IMR-90 (cell line): ENCODE data around the gene PFKFB2. TPM values are rescaled to one million over a fixed set of nuclear protein-coding genes. Genes with fewer than 3 reads are reported as not detected.

ENCODE experiments used
- ATAC-seq: fragments of 200-7000 bp; cut with Tn5 transposase; 2 replicates; pipeline ENCODE4 v1.9.1; 2020; ENCODE audit warnings: low read depth, mild to moderate bottlenecking, moderate library complexity
- Bru-seq: library from RNA; stranded (reverse); fragments of 400-500 nt; gene quantifications from one replicate; lab custom pipeline; 2021; lab: Mats Ljungman, UMichigan
- BruChase-seq, 2 experiments: library from RNA; stranded (reverse); fragments of 400-500 nt; gene quantifications; one replicate each; lab custom pipeline; 2021; lab: Mats Ljungman, UMichigan
- BruUV-seq: library from RNA; stranded (reverse); fragments of 400-500 nt; replicated peaks from 2 replicates; lab custom pipeline; 2021; lab: Mats Ljungman, UMichigan
- CTCF ChIA-PET: fragments of 300-600 bp; formaldehyde crosslinking; extraction: SDS; loops from one replicate; lab custom pipeline; 2021; ENCODE audit warnings: antibody characterized with exemption; lab: Yijun Ruan, JAX
- POLR2A ChIA-PET: fragments of 300-600 bp; sonication (Branson Sonifier 250); formaldehyde crosslinking; loops from one replicate; lab custom pipeline; 2022; ENCODE audit warnings: antibody characterized with exemption; ENCODE audit not compliant: unreplicated experiment; lab: Charles Lee
- DNase-seq: peaks from one replicate; pipeline ENCODE4 v3.0.0; 2013
- H2AFZ ChIP-seq: replicated peaks from 2 replicates; pipeline ENCODE3; 2013; ENCODE audit warnings: low read length, mild to moderate bottlenecking; ENCODE audit not compliant: poor library complexity
- H2AK5ac ChIP-seq: 2 replicates; pipeline ENCODE4 v1.6.1; 2013; ENCODE audit warnings: low read depth, low read length, inconsistent platforms
- H2AK9ac ChIP-seq: replicated peaks from 2 replicates; pipeline ENCODE3; 2013; ENCODE audit warnings: mild to moderate bottlenecking, low read depth, low read length, moderate library complexity; ENCODE audit not compliant: poor library complexity
- H2BK120ac ChIP-seq: 2 replicates; pipeline ENCODE4 v1.6.1; 2013; ENCODE audit warnings: low read depth, low read length, inconsistent platforms
- H2BK15ac ChIP-seq: 3 replicates; pipeline ENCODE4 v1.6.1; 2013; ENCODE audit warnings: low read depth, low read length, inconsistent platforms
- H2BK20ac ChIP-seq: 2 replicates; pipeline ENCODE4 v1.6.1; 2013; ENCODE audit warnings: low read depth, mild to moderate bottlenecking, inconsistent platforms, low read length, moderate library complexity
- H2BK5ac ChIP-seq: 2 replicates; pipeline ENCODE4 v1.6.1; 2013; ENCODE audit warnings: mild to moderate bottlenecking, low read depth, low read length, inconsistent platforms; ENCODE audit not compliant: poor library complexity, severe bottlenecking
- H3K14ac ChIP-seq: replicated peaks from 2 replicates; pipeline ENCODE4 v1.6.1; 2013; ENCODE audit warnings: low read depth, low read length, inconsistent platforms
- H3K18ac ChIP-seq: 2 replicates; pipeline ENCODE4 v1.6.1; 2013; ENCODE audit warnings: low read depth, low read length, control low read depth
- H3K23ac ChIP-seq: 2 replicates; pipeline ENCODE4 v1.6.1; 2013; ENCODE audit warnings: low read depth, low read length, inconsistent platforms
- H3K27ac ChIP-seq: 2 replicates; pipeline ENCODE4 v1.5.1; 2013; ENCODE audit warnings: mild to moderate bottlenecking, control low read depth, low read length; ENCODE audit not compliant: insufficient read depth
- H3K27me3 ChIP-seq: 2 replicates; pipeline ENCODE4 v1.6.1; 2013; ENCODE audit warnings: low read length; ENCODE audit not compliant: control insufficient read depth, insufficient read depth
- H3K36me3 ChIP-seq: 2 replicates; pipeline ENCODE4 v1.6.1; 2013; ENCODE audit warnings: low read length, mixed read lengths; ENCODE audit not compliant: control insufficient read depth, insufficient read depth
- H3K4ac ChIP-seq: 2 replicates; pipeline ENCODE4 v1.6.1; 2013; ENCODE audit warnings: low read depth, low read length, inconsistent platforms
- H3K4me1 ChIP-seq: 2 replicates; pipeline ENCODE4 v1.6.1; 2013; ENCODE audit warnings: low read length, mixed read lengths; ENCODE audit not compliant: control insufficient read depth, insufficient read depth
- H3K4me2 ChIP-seq: 2 replicates; pipeline ENCODE4 v1.6.1; 2013; ENCODE audit warnings: low read depth, mild to moderate bottlenecking, control low read depth, low read length, moderate library complexity
- H3K4me3 ChIP-seq: 2 replicates; pipeline ENCODE4 v1.5.1; 2013; ENCODE audit warnings: low read depth, mild to moderate bottlenecking, control low read depth, low read length, moderate library complexity; ENCODE audit not compliant: insufficient read depth
- H3K56ac ChIP-seq: 2 replicates; pipeline ENCODE4 v1.6.1; 2013; ENCODE audit warnings: low read length, inconsistent platforms; ENCODE audit not compliant: insufficient read depth; ENCODE audit errors: extremely low read depth
- H3K79me1 ChIP-seq, 2 experiments: 2 replicates each; pipeline ENCODE4 v1.6.1; 2013; ENCODE audit warnings: low read length in 2 of 2, inconsistent platforms in 1 of 2, low read depth in 1 of 2
- H3K9ac ChIP-seq: 2 replicates; pipeline ENCODE4 v1.6.1; 2013; ENCODE audit warnings: low read depth, low read length, control low read depth
- H3K9me1 ChIP-seq: 2 replicates; pipeline ENCODE4 v1.6.1; 2013; ENCODE audit warnings: low read length, inconsistent platforms; ENCODE audit not compliant: insufficient read depth
- H3K9me3 ChIP-seq: 2 replicates; pipeline ENCODE4 v1.6.1; 2013; ENCODE audit warnings: low read length; ENCODE audit not compliant: control insufficient read depth, insufficient read depth
- H4K20me1 ChIP-seq: 2 replicates; pipeline ENCODE4 v1.6.1; 2013; ENCODE audit warnings: low read length, inconsistent platforms; ENCODE audit not compliant: insufficient read depth
- H4K5ac ChIP-seq: 2 replicates; pipeline ENCODE4 v1.6.1; 2013; ENCODE audit warnings: mild to moderate bottlenecking, low read depth, low read length, control low read depth
- H4K8ac ChIP-seq, 2 experiments: 2 replicates each; pipeline ENCODE4 v1.6.1; 2013; ENCODE audit warnings: low read depth in 2 of 2, low read length in 2 of 2, control low read depth in 1 of 2, inconsistent platforms in 1 of 2
- H4K91ac ChIP-seq: 2 replicates; pipeline ENCODE4 v1.6.1; 2013; ENCODE audit warnings: low read depth, low read length, inconsistent platforms; ENCODE audit not compliant: insufficient read depth
- BHLHE40 ChIP-seq: fragments of 150-350 bp; IDR thresholded peaks from 2 replicates; pipeline ENCODE4 v1.6.1; 2016; ENCODE audit warnings: mild to moderate bottlenecking, low read depth, low read length
- MAZ ChIP-seq: IDR thresholded peaks from 2 replicates; pipeline ENCODE4 v1.6.1; 2012; ENCODE audit warnings: low read depth, mild to moderate bottlenecking, low read length, improper control_type of control experiment, moderate library complexity, borderline replicate concordance
- MXI1 ChIP-seq: IDR thresholded peaks from 2 replicates; pipeline ENCODE4 v1.6.1; 2012; ENCODE audit warnings: low read depth, mild to moderate bottlenecking, low read length, moderate library complexity, borderline replicate concordance
- NFE2L2 ChIP-seq: fragments of 150-350 bp; IDR thresholded peaks from 2 replicates; pipeline ENCODE4 v1.6.1; 2016; ENCODE audit warnings: low read depth, mild to moderate bottlenecking, low read length
- POLR2A ChIP-seq: IDR thresholded peaks from 2 replicates; pipeline ENCODE4 v1.6.1; 2012; ENCODE audit warnings: mild to moderate bottlenecking, low read depth, low read length
- RAD21 ChIP-seq: IDR thresholded peaks from 2 replicates; pipeline ENCODE4 v1.6.1; 2012; ENCODE audit warnings: low read length, improper control_type of control experiment
- RFX5 ChIP-seq: IDR thresholded peaks from 2 replicates; pipeline ENCODE4 v1.8.0; 2012; ENCODE audit warnings: low read depth, mild to moderate bottlenecking, low read length, moderate library complexity
- WGBS, 2 experiments: methylation state at CpG; one replicate each; pipeline versions ENCODE4 v1.1.5 to v1.1.7; 2013; ENCODE audit warnings: missing lambda C conversion rate in 2 of 2; ENCODE audit not compliant: insufficient read length in 1 of 2; ENCODE audit errors: extremely low coverage in 2 of 2; 5-methylcytosine and 5-hydroxymethylcytosine counted together
- dilution Hi-C: fragments of 300-500 bp; cut with HindIII; formaldehyde crosslinking; loops from one replicate; pipeline ENCODE4 v1.14.3; 2018; ENCODE audit warnings: low sequenced_read_pairs; ENCODE audit not compliant: unreplicated experiment
- in situ Hi-C: fragments of 300-500 bp; cut with MboI; formaldehyde crosslinking; loops from 3 replicates; pipeline ENCODE4 v1.14.3; 2019; ENCODE audit warnings: low sequenced_read_pairs, inconsistent platforms, mixed read lengths
- intact Hi-C: fragments of 100-400 bp; cut with micrococcal nuclease; formaldehyde crosslinking; loops from 2 replicates; pipeline ENCODE4 v1.10.0; 2022
- long read RNA-seq: library from polyadenylated mRNA; unstranded; transcript quantifications from one replicate; pipeline ENCODE4 v2.0.0, GENCODE V29; 2021; ENCODE audit not compliant: unreplicated experiment
- polyA plus RNA-seq, 3 experiments: library from polyadenylated mRNA; depleted of rRNA; stranded (reverse); fragments of >200 nt; gene quantifications; 2 replicates each; pipeline ENCODE4 v1.2.3, GENCODE V29; 2012; ENCODE audit warnings: low replicate concordance in 1 of 3
- total RNA-seq: library from RNA; depleted of rRNA; stranded (reverse); fragments of >200 nt; gene quantifications from 2 replicates; pipeline ENCODE4 v1.2.3, GENCODE V29; 2012; rRNA removed
- TF ChIP-seq, protein P1 (sequence below): conservative IDR thresholded peaks from 2 replicates; pipeline ENCODE4 v1.5.1; 2012; ENCODE audit warnings: mild to moderate bottlenecking, low read depth, low read length, improper control_type of control experiment
- TF ChIP-seq, protein P2 (sequence below): fragments of 150-350 bp; IDR thresholded peaks from 2 replicates; pipeline ENCODE4 v1.6.1; 2017; ENCODE audit warnings: mild to moderate bottlenecking, antibody characterized with exemption, low read length, low read depth

The PFKFB2 gene
- 1.3 and 1.7 TPM in 2 replicates for total RNA-seq
- 0.53 and 0.62 TPM in 2 replicates for polyA plus RNA-seq (2012; rRNA removed)
- polyA plus RNA-seq (2012; cell fraction: cytosol; rRNA removed): 0.14 TPM in 2 replicates
- 0.27 and 1.4 TPM in 2 replicates for polyA plus RNA-seq (2012; cell fraction: nucleus; rRNA removed; ENCODE audit: low replicate concordance)
- Bru-seq, nascent RNA: percentile 32 among the genes with signal in this experiment
- BruChase-seq, experiment 1, labeled RNA remaining after a 6-hour chase: percentile 44 among the genes with signal in this experiment
- percentile 36 among the genes with signal in this experiment for BruChase-seq, experiment 2, labeled RNA remaining after a 2-hour chase
- long read RNA-seq: 0 reads

DNA sequence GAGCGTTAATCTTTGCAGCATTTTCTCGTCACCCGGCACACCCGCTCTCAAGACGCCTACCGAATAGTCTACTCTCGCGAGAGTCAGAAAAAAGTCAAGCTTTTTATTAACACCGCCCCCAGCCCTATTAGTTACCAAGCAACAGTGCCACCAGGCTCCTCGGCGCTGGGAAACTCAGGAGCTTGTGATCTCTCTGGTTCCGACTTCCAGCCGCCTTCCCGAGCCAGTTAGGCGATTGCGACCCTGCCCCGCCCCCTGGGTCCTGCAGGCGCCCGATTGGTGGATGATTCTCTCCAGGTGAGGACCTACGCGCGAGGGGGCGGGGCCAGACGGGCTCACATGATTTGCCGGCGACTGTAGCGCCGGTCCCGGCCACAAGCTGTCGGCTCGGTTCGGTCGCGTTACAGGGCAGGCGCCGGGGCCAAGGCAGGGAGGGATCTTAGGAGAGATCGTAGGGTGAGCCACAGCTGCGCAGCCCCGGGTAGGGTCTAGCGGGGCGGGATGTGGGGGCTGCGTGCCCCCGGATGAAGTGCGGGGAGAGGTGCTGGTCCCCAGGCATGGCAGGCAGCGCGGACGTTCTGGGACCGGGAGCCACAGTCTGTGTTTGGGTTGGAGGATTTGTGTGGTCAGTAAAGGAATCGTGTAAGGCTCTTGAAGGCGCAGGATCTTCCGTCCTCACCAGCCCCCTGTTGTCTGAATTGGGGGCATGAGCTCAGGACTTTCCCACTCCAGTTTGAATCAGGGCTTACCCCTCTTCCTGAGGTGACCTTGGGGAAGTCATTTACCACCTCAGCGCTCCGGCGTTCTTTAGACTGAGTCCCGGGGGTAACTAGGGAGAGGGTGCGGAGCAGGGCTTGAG, at the start of gene PFKFB2:
PFKFB2 (plus strand) TSS at position 365 of the 859 bp plus-strand sequence. CDS start 1,443 bp downstream, outside the sequence.
- peak within 1 kb of the TSS; percentile 91 for H2AFZ ChIP-seq
- POLR2A ChIA-PET: interaction anchor here (1.1 kb wide), 1 partner anchor 13 kb away, joined by 3 read pairs; no protein-coding TSS in a partner anchor
- peak within 1 kb of the TSS; percentile 82 for H3K14ac ChIP-seq
- H2BK5ac ChIP-seq: no peak within 1 kb of the TSS
- DNase-seq (peak; percentile 87), ATAC-seq (peak; percentile 76)
- no peaks in the 10 kb centered on the region for H3K9me3 ChIP-seq
- H3K27me3 ChIP-seq: peaks cover 7% of the 10 kb centered on the region
- in situ Hi-C loops: no loop called here
- CTCF ChIA-PET: interaction anchor here (0.6 to 1.4 kb wide), 5 partner anchors 9 to 314 kb away, joined by 3 to 6 read pairs (median 4); no protein-coding TSS in a partner anchor
- H3K9ac ChIP-seq: peak within 1 kb of the TSS; percentile 37
- peak within 1 kb of the TSS; percentile 26; the same call in 1 of the 2 replicates for H4K91ac ChIP-seq
- H3K23ac ChIP-seq: peak within 1 kb of the TSS; percentile 67
- no peak within 1 kb of the TSS for H2AK5ac ChIP-seq
- H4K20me1 ChIP-seq: peaks cover 10% of the 10 kb centered on the region; the same call in 1 of the 2 replicates
- intact Hi-C loops: no loop called here
- H3K18ac ChIP-seq: no peak within 1 kb of the TSS
- peak within 1 kb of the TSS; percentile 54 for H3K4ac ChIP-seq
- peaks cover 7% of the 10 kb centered on the region for H3K36me3 ChIP-seq
- H3K56ac ChIP-seq: no peak within 1 kb of the TSS
- H4K5ac ChIP-seq: peak within 1 kb of the TSS; percentile 6
- no TSS peak for BruUV-seq
- H2BK120ac ChIP-seq: peak within 1 kb of the TSS; percentile 35; the same call in 1 of the 2 replicates
- H3K79me1 ChIP-seq: peaks cover 9 to 26% of the 10 kb centered on the region in 2 experiments
- H2BK20ac ChIP-seq: peak within 1 kb of the TSS; percentile 61
- peak within 1 kb of the TSS; percentile 2; the same call in 1 of the 3 replicates for H2BK15ac ChIP-seq
- peak within 1 kb of the TSS; percentile 68 for H3K4me2 ChIP-seq
- peak within 1 kb of the TSS; percentile 7 to 84; a peak in 3 of 4 replicates for H4K8ac ChIP-seq
- H3K4me3 ChIP-seq: peak within 1 kb of the TSS; percentile 37
- dilution Hi-C loops: no loop called here
- no CpG with 5 or more reads among the region's 56 CpGs for WGBS, 2 experiments
- H3K9me1 ChIP-seq: peaks cover 7% of the 10 kb centered on the region
- peak within 1 kb of the TSS; percentile 58 for H2AK9ac ChIP-seq
- no peak within 1 kb of the TSS; the same call in 1 of the 2 replicates for H3K27ac ChIP-seq
- peaks cover 4% of the 10 kb centered on the region; the same call in 1 of the 2 replicates for H3K4me1 ChIP-seq
- TF ChIP-seq POLR2A: peak; percentile 43; the same call in 1 of the 2 replicates
- TF ChIP-seq BHLHE40: peak; percentile 48; the same call in 1 of the 2 replicates
- no peak for TF ChIP-seq RFX5
- TF ChIP-seq NFE2L2: no peak
- TF ChIP-seq RAD21: no peak
- TF ChIP-seq, protein P1, sequence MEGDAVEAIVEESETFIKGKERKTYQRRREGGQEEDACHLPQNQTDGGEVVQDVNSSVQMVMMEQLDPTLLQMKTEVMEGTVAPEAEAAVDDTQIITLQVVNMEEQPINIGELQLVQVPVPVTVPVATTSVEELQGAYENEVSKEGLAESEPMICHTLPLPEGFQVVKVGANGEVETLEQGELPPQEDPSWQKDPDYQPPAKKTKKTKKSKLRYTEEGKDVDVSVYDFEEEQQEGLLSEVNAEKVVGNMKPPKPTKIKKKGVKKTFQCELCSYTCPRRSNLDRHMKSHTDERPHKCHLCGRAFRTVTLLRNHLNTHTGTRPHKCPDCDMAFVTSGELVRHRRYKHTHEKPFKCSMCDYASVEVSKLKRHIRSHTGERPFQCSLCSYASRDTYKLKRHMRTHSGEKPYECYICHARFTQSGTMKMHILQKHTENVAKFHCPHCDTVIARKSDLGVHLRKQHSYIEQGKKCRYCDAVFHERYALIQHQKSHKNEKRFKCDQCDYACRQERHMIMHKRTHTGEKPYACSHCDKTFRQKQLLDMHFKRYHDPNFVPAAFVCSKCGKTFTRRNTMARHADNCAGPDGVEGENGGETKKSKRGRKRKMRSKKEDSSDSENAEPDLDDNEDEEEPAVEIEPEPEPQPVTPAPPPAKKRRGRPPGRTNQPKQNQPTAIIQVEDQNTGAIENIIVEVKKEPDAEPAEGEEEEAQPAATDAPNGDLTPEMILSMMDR: 0 out of 2 replicates have a peak, but pooled peaks have one; percentile 7
- TF ChIP-seq MAZ: no peak; the same call in 1 of the 2 replicates
- TF ChIP-seq MXI1: 0 out of 2 replicates have a peak, but pooled peaks have one; percentile 43
- TF ChIP-seq, protein P2, sequence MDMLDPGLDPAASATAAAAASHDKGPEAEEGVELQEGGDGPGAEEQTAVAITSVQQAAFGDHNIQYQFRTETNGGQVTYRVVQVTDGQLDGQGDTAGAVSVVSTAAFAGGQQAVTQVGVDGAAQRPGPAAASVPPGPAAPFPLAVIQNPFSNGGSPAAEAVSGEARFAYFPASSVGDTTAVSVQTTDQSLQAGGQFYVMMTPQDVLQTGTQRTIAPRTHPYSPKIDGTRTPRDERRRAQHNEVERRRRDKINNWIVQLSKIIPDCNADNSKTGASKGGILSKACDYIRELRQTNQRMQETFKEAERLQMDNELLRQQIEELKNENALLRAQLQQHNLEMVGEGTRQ: 0 out of 2 replicates have a peak, but pooled peaks have one; percentile 46
